IPS-15b (cell line): Measurements from ENCODE around the gene EIF4G3.

Experiments used
- H3K27me3 ChIP-seq: one replicate; pipeline ENCODE4 v1.6.1; 2013; ENCODE audit warnings: low read length; ENCODE audit not compliant: control insufficient read depth, insufficient read depth
- H3K36me3 ChIP-seq: one replicate; pipeline ENCODE4 v1.6.1; 2013; ENCODE audit warnings: low read length; ENCODE audit not compliant: control insufficient read depth, insufficient read depth
- H3K4me1 ChIP-seq: one replicate; pipeline ENCODE4 v1.6.1; 2013; ENCODE audit warnings: mild to moderate bottlenecking, low read length; ENCODE audit not compliant: control insufficient read depth, insufficient read depth
- H3K4me3 ChIP-seq: one replicate; pipeline ENCODE4 v1.5.1; 2013; ENCODE audit warnings: low read depth, low read length
- H3K9ac ChIP-seq: one replicate; pipeline ENCODE4 v1.6.1; 2013; ENCODE audit warnings: low read depth, mild to moderate bottlenecking, low read length
- H3K9me3 ChIP-seq: one replicate; pipeline ENCODE4 v1.6.1; 2013; ENCODE audit warnings: mild to moderate bottlenecking, low read length; ENCODE audit not compliant: control insufficient read depth, insufficient read depth

The EIF4G3 gene

GRCh38 chr1:21007876-21008275 is 168.8 kb downstream of the EIF4G3 start:
- H3K9ac ChIP-seq: no peak overlapping the region
- no peaks in the 10 kb centered on the region for H3K27me3 ChIP-seq
- no peaks in the 10 kb centered on the region for H3K9me3 ChIP-seq
- H3K36me3 ChIP-seq: no peaks in the 10 kb centered on the region
- no peaks in the 10 kb centered on the region for H3K4me1 ChIP-seq
- no peak overlapping the region for H3K4me3 ChIP-seq

GRCh38 chr1:21005466-21006239 is 171.0 kb downstream of the EIF4G3 start:
- Histone ChIP-seq H3K36me3 (no peaks in the 10 kb centered on the region), H3K9me3 (no peaks in the 10 kb centered on the region), H3K4me1 (no peaks in the 10 kb centered on the region), H3K4me3 (no peak overlapping the region), H3K27me3 (no peaks in the 10 kb centered on the region), H3K9ac (no peak overlapping the region)

- Histone ChIP-seq H3K9me3 (no peaks in the 10 kb centered on the region), H3K9ac (no peak overlapping the region), H3K27me3 (no peaks in the 10 kb centered on the region), H3K4me3 (no peak overlapping the region), H3K36me3 (no peaks in the 10 kb centered on the region), H3K4me1 (no peaks in the 10 kb centered on the region)
Observed at GRCh38 chr1:21003281-21004045, 173.2 kb downstream of the EIF4G3 start.

- H3K9me3 ChIP-seq: no peaks in the 10 kb centered on the region
- no peaks in the 10 kb centered on the region for H3K36me3 ChIP-seq
- no peak overlapping the region for H3K4me3 ChIP-seq
- H3K4me1 ChIP-seq: no peaks in the 10 kb centered on the region
- H3K27me3 ChIP-seq: no peaks in the 10 kb centered on the region
- H3K9ac ChIP-seq: no peak overlapping the region
Observed at GRCh38 chr1:21001042-21001441, 175.7 kb downstream of the EIF4G3 start.

GRCh38 chr1:21000245-21000594 is 176.5 kb downstream of the EIF4G3 start:
- Histone ChIP-seq H3K36me3 (no peaks in the 10 kb centered on the region), H3K4me3 (no peak overlapping the region), H3K27me3 (no peaks in the 10 kb centered on the region), H3K4me1 (no peaks in the 10 kb centered on the region), H3K9ac (no peak overlapping the region), H3K9me3 (no peaks in the 10 kb centered on the region)

GRCh38 chr1:20999525-21000244 is 177.0 kb downstream of the EIF4G3 start:
- Histone ChIP-seq H3K36me3 (no peaks in the 10 kb centered on the region), H3K9me3 (no peaks in the 10 kb centered on the region), H3K9ac (no peak overlapping the region), H3K27me3 (no peaks in the 10 kb centered on the region), H3K4me3 (no peak overlapping the region), H3K4me1 (no peaks in the 10 kb centered on the region)

- Histone ChIP-seq H3K27me3 (no peaks in the 10 kb centered on the region), H3K9me3 (no peaks in the 10 kb centered on the region), H3K36me3 (no peaks in the 10 kb centered on the region), H3K4me1 (no peaks in the 10 kb centered on the region), H3K4me3 (no peak overlapping the region), H3K9ac (no peak overlapping the region)
Observed at GRCh38 chr1:20998826-20999225, 177.9 kb downstream of the EIF4G3 start.

GRCh38 chr1:20997602-20998224 is 179.0 kb downstream of the EIF4G3 start:
- H3K9me3 ChIP-seq: no peaks in the 10 kb centered on the region
- H3K4me1 ChIP-seq: no peaks in the 10 kb centered on the region
- no peaks in the 10 kb centered on the region for H3K27me3 ChIP-seq
- no peaks in the 10 kb centered on the region for H3K36me3 ChIP-seq
- no peak overlapping the region for H3K4me3 ChIP-seq
- H3K9ac ChIP-seq: no peak overlapping the region

- H3K27me3 ChIP-seq: no peaks in the 10 kb centered on the region
- H3K4me1 ChIP-seq: no peaks in the 10 kb centered on the region
- no peaks in the 10 kb centered on the region for H3K9me3 ChIP-seq
- H3K9ac ChIP-seq: no peak overlapping the region
- no peaks in the 10 kb centered on the region for H3K36me3 ChIP-seq
- no peak overlapping the region for H3K4me3 ChIP-seq
Observed at GRCh38 chr1:20996554-20996953, 180.1 kb downstream of the EIF4G3 start.

GRCh38 chr1:20993716-20994575 is 182.8 kb downstream of the EIF4G3 start:
- H3K36me3 ChIP-seq: no peaks in the 10 kb centered on the region
- no peak overlapping the region for H3K4me3 ChIP-seq
- H3K4me1 ChIP-seq: no peaks in the 10 kb centered on the region
- H3K27me3 ChIP-seq: no peaks in the 10 kb centered on the region
- no peaks in the 10 kb centered on the region for H3K9me3 ChIP-seq
- H3K9ac ChIP-seq: no peak overlapping the region
